Right lobe of liver (tissue), 4 donors: ENCODE measurements around the gene SPX.

Experiments
- CTCF ChIP-seq, 4 donors: fragments of 200-600 bp in 3 of 4; fragments of 450-650 bp in 1 of 4; IDR thresholded peaks; one replicate each; pipeline versions ENCODE4 v1.5.1 to v1.8.0; 2016 to 2022; ENCODE audit warnings: antibody characterized with exemption in 4 of 4, mild to moderate bottlenecking in 2 of 4
- POLR2A ChIP-seq: fragments of 450-650 bp; IDR thresholded peaks from one replicate; pipeline ENCODE4 v1.6.1; 2017; ENCODE audit warnings: antibody characterized with exemption, mild to moderate bottlenecking
- donor health status: DM: no; HTN: no; CAD: no.
- donor health status: DM: no; HTN: no; CAD: no.
- donor health status: DM: no; HTN: yes; CAD: no.

GRCh38 chr12:21545557-21545956, 19.5 kb downstream of the SPX start:
- no peak for TF ChIP-seq POLR2A
- no peak for TF ChIP-seq CTCF (IDR thresholded peaks at IDR 0.05)
